Activated CD8-positive, alpha-beta memory T cell treated with anti-CD3 and anti-CD28 coated beads for 48 hours (primary cell): Measurements from ENCODE around the gene GRHPR.
"Not testable (repeated sequence)": the region's sequence is repeated elsewhere in the genome, so short reads cannot be mapped to it uniquely, and the experiment has no call there.

ENCODE experiments used
- DNase-seq, 3 experiments: peaks; one replicate each; pipeline ENCODE4 v3.0.0-alpha.2; 2020; ENCODE audit warnings: low read depth in 2 of 3, low spot score in 2 of 3

The GRHPR gene

DNA sequence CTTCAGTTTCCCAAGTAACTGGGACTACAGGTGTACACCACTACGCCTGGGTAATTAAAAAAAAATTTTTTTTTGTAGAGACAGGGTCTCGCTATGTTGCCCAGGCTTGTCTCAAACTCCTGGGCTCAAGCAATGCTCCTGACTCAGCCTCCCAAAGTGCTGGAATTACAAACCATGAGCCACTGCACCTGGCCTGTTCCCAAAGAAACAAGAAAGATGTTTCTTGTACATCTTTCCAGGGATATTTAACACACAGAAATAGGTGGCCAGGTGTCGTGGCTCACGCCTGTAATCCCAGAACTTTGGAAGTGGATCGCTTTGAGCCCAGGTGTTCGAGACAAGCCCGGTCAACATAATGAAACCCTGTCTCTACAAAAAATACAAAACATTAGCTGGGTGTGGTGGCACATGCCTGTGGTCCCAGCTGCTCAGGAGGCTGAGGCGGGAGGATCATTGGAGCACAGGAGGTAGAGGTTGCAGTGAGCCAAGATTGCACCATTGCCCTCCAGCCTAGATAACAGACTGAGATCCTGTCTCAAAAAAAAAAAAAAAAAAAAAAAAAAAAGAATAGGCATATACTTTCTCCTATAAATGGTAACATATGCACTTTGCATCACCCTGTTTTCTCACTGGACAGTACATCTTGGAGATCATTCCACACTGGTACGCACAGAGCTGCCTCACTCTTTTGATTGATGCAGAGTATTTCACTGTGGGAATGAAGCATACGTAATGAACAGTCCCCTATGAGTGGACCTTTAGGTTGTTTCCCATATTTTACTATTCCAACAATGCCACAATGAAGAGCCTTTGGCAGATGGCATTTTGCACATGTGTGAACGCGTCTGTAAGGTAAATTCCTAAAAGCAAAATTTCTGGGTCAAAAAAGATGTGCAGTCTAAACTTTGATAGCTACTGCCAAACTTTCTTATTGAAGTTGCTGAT, 2.0 kb upstream of the GRHPR start:
- DNase-seq, result no peak

- no peak for DNase-seq
Measured at GRCh38 chr9:37421914-37422288, 595 bp upstream of the GRHPR start.

- no peak for DNase-seq
Measured at GRCh38 chr9:37423508-37423907, 1.0 kb downstream of the GRHPR start.

DNA sequence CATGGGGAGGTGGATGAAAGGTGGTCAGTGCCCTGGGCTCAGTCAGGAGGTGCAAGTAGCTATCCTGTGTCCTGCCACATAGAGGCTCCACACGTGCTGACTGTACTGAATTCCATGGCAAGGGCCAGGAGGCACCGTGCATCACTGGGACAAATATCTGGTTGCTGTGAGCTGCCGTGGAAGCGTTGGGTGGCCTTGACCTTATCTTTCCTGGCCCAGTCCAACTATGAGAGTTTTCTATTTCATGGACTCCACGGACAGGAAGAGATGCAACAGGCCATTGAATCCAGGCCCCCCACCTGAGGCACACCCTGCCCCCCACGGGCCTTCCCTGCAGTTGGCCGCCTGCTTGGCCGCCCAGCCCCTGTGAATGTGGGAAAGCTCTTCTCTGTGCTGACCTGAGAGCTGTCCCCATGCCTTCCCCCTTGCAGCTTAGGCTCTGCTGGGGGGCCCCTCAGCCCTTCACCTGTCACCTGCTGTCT, 1.7 kb downstream of the GRHPR start:
- no peak for DNase-seq

DNA sequence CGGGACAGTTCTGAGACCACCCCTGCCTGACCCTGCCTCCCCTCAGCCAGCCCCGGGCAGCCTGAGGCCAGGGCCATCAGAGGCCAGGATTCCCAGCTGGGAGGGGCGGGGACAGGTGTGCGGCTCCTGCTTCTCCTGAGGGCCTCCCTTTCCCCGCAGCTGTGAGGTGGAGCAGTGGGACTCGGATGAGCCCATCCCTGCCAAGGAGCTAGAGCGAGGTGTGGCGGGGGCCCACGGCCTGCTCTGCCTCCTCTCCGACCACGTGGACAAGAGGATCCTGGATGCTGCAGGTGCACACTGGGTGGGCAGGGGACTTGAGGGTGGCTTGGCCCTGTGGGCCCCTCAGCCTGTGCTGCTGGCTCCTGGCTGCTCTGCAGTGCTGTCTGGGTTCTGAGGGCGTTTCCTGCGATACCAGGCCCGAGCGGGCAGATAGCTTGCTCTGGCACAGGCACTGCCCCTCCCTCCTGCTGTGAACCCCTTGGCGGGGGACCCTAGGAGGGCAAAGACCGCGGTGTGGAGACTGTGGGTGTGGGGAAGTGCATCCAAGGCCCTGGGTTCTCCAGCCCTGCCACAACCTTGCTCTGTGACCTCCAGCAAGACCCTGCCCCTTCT, 2.3 kb downstream of the GRHPR start:
- no peak for DNase-seq

- DNase-seq, result no peak
Measured at GRCh38 chr9:37425298-37425752, 2.8 kb downstream of the GRHPR start.

DNA sequence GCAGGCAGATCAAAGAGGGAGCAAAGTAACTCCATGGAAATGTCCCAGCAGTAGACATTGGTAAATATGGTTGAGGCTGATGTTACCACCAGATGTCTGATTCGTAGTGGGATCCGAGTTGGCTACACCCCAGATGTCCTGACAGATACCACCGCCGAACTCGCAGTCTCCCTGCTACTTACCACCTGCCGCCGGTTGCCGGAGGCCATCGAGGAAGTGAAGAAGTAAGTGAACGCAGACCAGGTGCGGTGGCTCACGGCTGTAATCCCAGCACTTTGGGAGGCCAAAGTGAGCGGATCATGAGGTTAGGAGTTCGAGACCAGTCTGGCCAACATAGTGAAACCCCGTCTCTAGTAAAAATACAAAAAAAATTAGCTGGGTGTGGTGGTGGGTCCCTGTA, 3.9 kb downstream of the GRHPR start:
- DNase-seq, result not testable (repeated sequence)

DNA sequence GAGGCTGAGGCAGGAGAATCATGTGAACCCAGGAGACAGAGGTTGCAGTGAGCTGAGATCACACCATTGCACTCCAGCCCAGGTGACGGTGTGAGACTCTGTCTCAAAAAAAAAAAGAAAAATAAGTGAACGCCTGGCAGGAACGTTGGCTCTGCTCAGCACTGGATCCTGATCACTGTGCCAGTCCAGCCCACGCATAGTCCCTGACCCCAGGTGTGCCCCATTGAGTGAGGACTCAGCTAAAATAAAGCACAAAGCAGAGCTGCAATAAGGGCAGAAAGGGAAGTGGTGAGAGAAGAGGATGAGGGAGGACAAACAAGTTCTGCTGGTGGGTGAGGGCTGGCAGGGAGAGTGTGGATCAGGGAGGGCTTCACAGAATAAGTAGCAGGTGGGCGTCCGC, 4.3 kb downstream of the GRHPR start:
- DNase-seq, result no peak

DNA sequence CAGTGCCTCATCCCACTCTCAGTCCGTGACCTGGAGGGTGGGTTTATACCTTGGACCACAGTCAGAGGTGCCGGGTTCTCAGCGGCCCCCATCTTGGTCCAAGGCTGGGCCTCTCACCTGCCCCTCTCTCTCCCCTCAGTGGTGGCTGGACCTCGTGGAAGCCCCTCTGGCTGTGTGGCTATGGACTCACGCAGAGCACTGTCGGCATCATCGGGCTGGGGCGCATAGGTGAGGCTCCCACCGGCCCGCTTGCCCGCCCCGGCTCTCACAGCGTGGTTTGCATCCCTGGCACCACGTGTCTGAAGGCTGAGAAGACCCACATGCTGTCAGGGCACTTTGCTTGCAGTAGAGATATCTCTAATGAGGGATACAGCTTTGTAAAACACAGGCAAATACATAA, 5.8 kb downstream of the GRHPR start:
- no peak for DNase-seq

- DNase-seq, result no peak
Measured at GRCh38 chr9:37429441-37430285, 7.2 kb downstream of the GRHPR start.

- no peak for DNase-seq
Measured at GRCh38 chr9:37430841-37431597, 8.5 kb downstream of the GRHPR start.

- DNase-seq, result no peak
Measured at GRCh38 chr9:37432020-37432419, 9.5 kb downstream of the GRHPR start.

GRCh38 chr9:37433867-37434371, 11.4 kb downstream of the GRHPR start:
- no peak for DNase-seq

DNA sequence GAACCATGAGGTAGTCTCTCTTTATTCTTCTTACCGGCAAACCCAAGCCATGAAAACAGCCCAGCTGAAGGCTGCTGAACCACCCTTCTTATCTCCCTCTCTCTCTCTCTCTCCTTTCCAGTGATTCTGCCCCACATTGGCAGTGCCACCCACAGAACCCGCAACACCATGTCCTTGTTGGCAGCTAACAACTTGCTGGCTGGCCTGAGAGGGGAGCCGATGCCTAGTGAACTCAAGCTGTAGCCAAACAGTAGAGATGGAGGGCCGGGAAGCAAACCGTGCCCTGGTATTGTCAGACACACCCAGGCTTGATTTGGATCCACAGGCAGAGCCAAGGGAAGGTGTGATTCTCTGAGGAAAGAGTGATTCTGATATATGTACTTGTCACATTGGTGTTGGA, 14.0 kb downstream of the GRHPR start:
- no peak for DNase-seq

- no peak for DNase-seq
Measured at GRCh38 chr9:37437010-37437409, 14.5 kb downstream of the GRHPR start.

DNA sequence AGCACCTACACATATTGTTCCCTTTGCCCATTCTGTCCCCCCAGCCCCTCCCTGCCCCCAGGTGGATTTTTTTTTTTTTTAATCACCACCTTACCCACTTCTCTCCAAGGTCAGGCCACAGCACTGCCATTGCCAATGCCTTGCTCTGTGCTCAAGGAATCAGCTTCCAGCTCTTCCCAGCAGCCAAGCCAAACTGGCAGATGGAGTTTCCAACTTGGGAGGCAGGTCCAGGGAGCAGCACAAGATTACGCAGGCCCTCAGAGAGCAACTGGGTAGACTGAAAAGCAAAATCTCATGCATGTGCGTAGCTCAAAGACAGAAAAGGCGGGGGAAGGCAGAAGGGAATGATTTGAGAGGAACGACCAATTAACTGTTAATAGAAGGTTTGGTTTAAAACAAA, 15.1 kb downstream of the GRHPR start:
- no peak for DNase-seq

DNA sequence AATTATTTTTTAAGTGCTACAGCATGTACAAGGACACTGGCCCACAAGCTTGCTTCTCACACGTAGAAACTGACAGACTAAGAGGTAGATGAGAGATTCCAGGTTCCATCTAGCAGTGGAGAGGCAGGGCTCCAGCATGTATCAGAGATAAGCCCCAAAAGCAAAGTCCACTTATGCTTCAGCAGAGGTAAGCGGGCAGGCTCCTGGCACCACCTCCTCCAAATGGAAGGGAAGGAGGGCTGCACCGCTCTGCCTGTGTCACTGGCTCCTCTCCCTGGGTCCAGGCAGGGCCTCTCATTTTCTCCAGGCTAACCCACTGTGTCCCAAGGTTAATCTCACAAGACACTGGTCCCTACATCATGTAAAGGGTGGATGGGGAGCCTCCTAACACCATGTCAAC, 15.9 kb downstream of the GRHPR start:
- DNase-seq, result no peak

GRCh38 chr9:37441776-37442370, 19.4 kb downstream of the GRHPR start:
- no peak for DNase-seq

GRCh38 chr9:37442556-37442955, 20.1 kb downstream of the GRHPR start:
- DNase-seq, result no peak

DNA sequence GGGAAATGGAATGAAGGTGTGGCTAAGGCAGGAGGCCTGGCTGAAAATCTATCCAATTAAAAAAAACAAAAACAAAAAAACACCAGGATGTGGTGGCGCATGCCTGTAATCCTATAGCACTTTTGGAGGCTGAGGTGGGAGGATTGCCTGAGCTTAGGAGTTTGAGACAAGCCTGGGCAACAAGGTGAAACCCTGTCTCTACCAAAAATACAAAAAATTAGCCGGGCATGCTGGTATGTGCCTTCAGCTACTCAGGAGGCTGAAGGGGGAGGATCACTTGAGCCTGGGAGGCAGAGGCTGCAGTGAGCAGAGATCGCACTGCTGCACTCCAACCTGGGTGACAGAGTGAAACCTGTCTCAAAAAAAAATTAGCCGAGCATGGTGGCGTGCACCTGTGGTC, 21.1 kb downstream of the GRHPR start:
- DNase-seq, result no peak
